GM12873 (cell line): ENCODE measurements around the gene B4GAT1.

Source experiments
- CTCF ChIP-seq: IDR thresholded peaks from 2 replicates; pipeline ENCODE4 v1.5.1; 2012; ENCODE audit warnings: low read depth, mild to moderate bottlenecking, moderate library complexity, low read length, control low read depth; ENCODE audit not compliant: insufficient read depth; ENCODE audit errors: missing control alignments

B4GAT1 gene

GRCh38 chr11:66317322-66317722, 30.1 kb downstream of the B4GAT1 start:
- TF ChIP-seq CTCF, result no peak

- no peak for TF ChIP-seq CTCF
These were observed 30.6 kb downstream of the B4GAT1 start, which contains the start of gene CD248 for GRCh38 chr11:66316849-66317251. CD248 (minus strand) TSS chr11:66317044; CDS start chr11:66317027, 17 bp downstream.

GRCh38 chr11:66315921-66316811, 31.3 kb downstream of the B4GAT1 start:
- TF ChIP-seq CTCF, result no peak

GRCh38 chr11:66315498-66315885, 31.9 kb downstream of the B4GAT1 start:
- TF ChIP-seq CTCF, result no peak

GRCh38 chr11:66314561-66315497, 32.6 kb downstream of the B4GAT1 start:
- TF ChIP-seq CTCF, result no peak

GRCh38 chr11:66314186-66314501, 33.3 kb downstream of the B4GAT1 start:
- no peak for TF ChIP-seq CTCF

- TF ChIP-seq CTCF, result no peak
These were observed 33.9 kb downstream of the B4GAT1 start for GRCh38 chr11:66313321-66314185.
